HepG2 (cell line): ENCODE data around the gene GCH1. TPM values are rescaled to one million over a fixed set of nuclear protein-coding genes. Genes with fewer than 3 reads are reported as not detected.
A peak's percentile ranks its signal among the peaks of the same experiment; 100 is the strongest.

ENCODE experiments used
- CBFB ChIP-seq: sonication (generic); formaldehyde crosslinking; IDR thresholded peaks from 2 replicates; pipeline ENCODE4 v1.4.0; 2020; ENCODE audit warnings: missing genetic modification reagents
- HNRNPK ChIP-seq: fragments of 200-400 bp; formaldehyde crosslinking; IDR thresholded peaks from 2 replicates; pipeline ENCODE4 v1.6.1; 2018; ENCODE audit warnings: low read length, low read depth, moderate library complexity, mild to moderate bottlenecking; ENCODE audit not compliant: poor library complexity, severe bottlenecking
- IKZF4 ChIP-seq: sonication (generic); formaldehyde crosslinking; IDR thresholded peaks from 2 replicates; pipeline ENCODE4 v1.5.1; 2020; ENCODE audit warnings: borderline replicate concordance, mild to moderate bottlenecking, low read depth, missing genetic modification reagents; ENCODE audit errors: not compliant biosample characterization
- MBNL3 ChIP-seq: fragments of 250-450 bp; sonication (Bioruptor Pico); conservative IDR thresholded peaks from 2 replicates; pipeline ENCODE4 v1.8.0; 2022; ENCODE audit warnings: mild to moderate bottlenecking, inconsistent platforms
- NAIF1 ChIP-seq: sonication (generic); formaldehyde crosslinking; IDR thresholded peaks from 2 replicates; pipeline ENCODE4 v1.5.0; 2020; ENCODE audit warnings: mild to moderate bottlenecking, missing genetic modification reagents, borderline replicate concordance
- NCOA2 ChIP-seq: sonication (generic); formaldehyde crosslinking; IDR thresholded peaks from 2 replicates; pipeline ENCODE4 v1.8.0; 2022; ENCODE audit warnings: inconsistent platforms
- NFE2 ChIP-seq: sonication (generic); formaldehyde crosslinking; IDR thresholded peaks from 2 replicates; pipeline ENCODE4 v1.4.0; 2020; ENCODE audit warnings: missing genetic modification reagents
- ONECUT2 ChIP-seq: sonication (generic); formaldehyde crosslinking; IDR thresholded peaks from 2 replicates; pipeline ENCODE4 v1.4.0; 2020; ENCODE audit warnings: missing genetic modification reagents
- PAX8 ChIP-seq: sonication (generic); formaldehyde crosslinking; IDR thresholded peaks from 2 replicates; pipeline ENCODE4 v1.8.0; 2022; ENCODE audit warnings: mild to moderate bottlenecking, missing genetic modification reagents, borderline replicate concordance
- POLR2G ChIP-seq: fragments of 200-400 bp; formaldehyde crosslinking; IDR thresholded peaks from 2 replicates; pipeline ENCODE4 v1.6.1; 2018; ENCODE audit warnings: mild to moderate bottlenecking, low read depth, low read length, moderate library complexity
- RFXAP ChIP-seq: sonication (generic); formaldehyde crosslinking; IDR thresholded peaks from 2 replicates; pipeline ENCODE4 v1.4.0; 2020; ENCODE audit warnings: missing genetic modification reagents, borderline replicate concordance
- SNAPC5 ChIP-seq: sonication (generic); formaldehyde crosslinking; IDR thresholded peaks from 2 replicates; pipeline ENCODE4 v1.8.1; 2023; ENCODE audit warnings: mild to moderate bottlenecking, missing genetic modification reagents, borderline replicate concordance
- SP4 ChIP-seq: sonication (generic); formaldehyde crosslinking; IDR thresholded peaks from 2 replicates; pipeline ENCODE4 v1.8.1; 2023; ENCODE audit warnings: mild to moderate bottlenecking, missing genetic modification reagents
- STAT6 ChIP-seq: sonication (generic); formaldehyde crosslinking; IDR thresholded peaks from 2 replicates; pipeline ENCODE4 v1.4.0; 2020; ENCODE audit warnings: missing genetic modification reagents, mild to moderate bottlenecking, borderline replicate concordance
- ZNF142 ChIP-seq: sonication (generic); formaldehyde crosslinking; IDR thresholded peaks from 2 replicates; pipeline ENCODE4 v1.4.0; 2020; ENCODE audit warnings: missing genetic modification reagents
- ZNF333 ChIP-seq: sonication (generic); formaldehyde crosslinking; IDR thresholded peaks from 2 replicates; pipeline ENCODE4 v1.4.0; 2020; ENCODE audit warnings: mild to moderate bottlenecking, missing genetic modification reagents, borderline replicate concordance
- ZNF383 ChIP-seq: sonication (generic); formaldehyde crosslinking; IDR thresholded peaks from 2 replicates; pipeline ENCODE4 v1.4.0; 2020; ENCODE audit warnings: missing genetic modification reagents, mild to moderate bottlenecking, borderline replicate concordance
- ZNF441 ChIP-seq: sonication (generic); formaldehyde crosslinking; IDR thresholded peaks from 2 replicates; pipeline ENCODE4 v1.7.0; 2021; ENCODE audit warnings: missing genetic modification reagents, borderline replicate concordance
- ZNF550 ChIP-seq: sonication (generic); formaldehyde crosslinking; IDR thresholded peaks from 2 replicates; pipeline ENCODE4 v1.4.0; 2020; ENCODE audit warnings: mild to moderate bottlenecking, missing genetic modification reagents, borderline replicate concordance
- ZNF746 ChIP-seq: sonication (generic); formaldehyde crosslinking; IDR thresholded peaks from 2 replicates; pipeline ENCODE4 v1.8.0; 2022; ENCODE audit warnings: mild to moderate bottlenecking, missing genetic modification reagents
- ZNF749 ChIP-seq: sonication (generic); formaldehyde crosslinking; IDR thresholded peaks from 2 replicates; pipeline ENCODE4 v1.8.0; 2022; ENCODE audit warnings: mild to moderate bottlenecking, missing genetic modification reagents, moderate library complexity, borderline replicate concordance
- polyA plus RNA-seq, 8 experiments: library from polyadenylated mRNA; depleted of rRNA in 3 of 8; stranded (reverse) in 7 of 8; unstranded in 1 of 8; fragments of >200 nt; fragmentation: Illumina TruSeq in 4 of 8; extraction: Trizol in 4 of 8; gene quantifications; 2 replicates each; pipeline versions ENCODE4 v1.2.1 to v1.2.3, GENCODE V29; 2011 to 2016; ENCODE audit warnings: low read depth in 4 of 8, missing spikeins in 1 of 8, mixed read lengths in 1 of 8; ENCODE audit not compliant: insufficient read depth in 1 of 8
- total RNA-seq, 5 experiments: library from RNA; depleted of rRNA; stranded (reverse); fragments of >200 nt; fragmentation: Illumina TruSeq; extraction: Trizol; gene quantifications; 2 replicates each; pipeline ENCODE4 v1.2.3, GENCODE V29; 2016; ENCODE audit warnings: low read depth in 1 of 5

GCH1 gene
- total and polyA plus RNA-seq, 2 of the 13 experiments (the other 11 are each of a cell fraction or from before 2014, with no cell fraction given) = 15.0 to 25.2 TPM

- no peak for TF ChIP-seq POLR2G
- no peak for TF ChIP-seq ZNF333 (CRISPR knock-in tag)
- TF ChIP-seq MBNL3 = no peak
- no peak; the same call in 1 of the 2 replicates for TF ChIP-seq ZNF746
- TF ChIP-seq CBFB = no peak
- no peak for TF ChIP-seq SNAPC5 (CRISPR knock-in tag)
- TF ChIP-seq NCOA2 = peak; percentile 84
- no peak for TF ChIP-seq IKZF4 (CRISPR knock-in tag)
- peak; percentile 98 for TF ChIP-seq RFXAP (CRISPR knock-in tag)
- TF ChIP-seq PAX8 (CRISPR knock-in tag) = no peak
- no peak for TF ChIP-seq ZNF441 (CRISPR knock-in tag)
- TF ChIP-seq ZNF383 (CRISPR knock-in tag) = no peak
- no peak for TF ChIP-seq ZNF550 (CRISPR knock-in tag)
- no peak for TF ChIP-seq SP4 (CRISPR knock-in tag)
- TF ChIP-seq ONECUT2 = peak; percentile 87
- no peak for TF ChIP-seq NFE2
- TF ChIP-seq NAIF1 (CRISPR knock-in tag) = no peak
- TF ChIP-seq ZNF749 (CRISPR knock-in tag) = no peak
- TF ChIP-seq ZNF142 (CRISPR knock-in tag) = no peak
- peak; percentile 49; the same call in 1 of the 2 replicates for TF ChIP-seq STAT6 (CRISPR knock-in tag)
- no peak for TF ChIP-seq HNRNPK
These were observed 42.2 kb upstream of the GCH1 start (continued) for GRCh38 chr14:54944737-54945391.
